Thyroid gland (tissue), 4 donors: ENCODE data around the gene ARHGEF6. TPM values are rescaled to one million over a fixed set of nuclear protein-coding genes. Genes with fewer than 3 reads are reported as not detected.

Source experiments
- small RNA-seq: library from RNA; depleted of rRNA; stranded (forward); fragments of <200 nt; gene quantifications from one replicate; pipeline ENCODE3, GENCODE V24; 2016
- total RNA-seq, 4 donors: library from RNA; depleted of rRNA; stranded (reverse); fragments of >200 nt; gene quantifications; one replicate each; pipeline ENCODE4 v1.2.3, GENCODE V29; 2016

The ARHGEF6 gene
- total RNA-seq, 4 donors from 2014 or later = 3.5 to 12.0 (median 6.4) TPM

Small RNA genes within 50 kb of the gene (small RNA-seq; reads per million reads assigned to genes)
- not detected for gene RF00019
- gene RNU6-972P = not detected

Other genes starting within 250 kb of the ARHGEF6 start
- gene VGLL1, start 248.7 kb downstream of the ARHGEF6 start, total RNA-seq = not detected
- gene CD40LG, start 132.8 kb downstream of the ARHGEF6 start, total RNA-seq = not detected
- 100 to 1,000 TPM; 205 to 361 (median 236) TPM for gene RBMX, start 99.8 kb upstream of the ARHGEF6 start, total RNA-seq